Activated T-cell treated with anti-CD3 and anti-CD28 coated beads for 1 hour (primary cell): ENCODE data around the gene TBCCD1.
"Not testable (repeated sequence)": the region's sequence is repeated elsewhere in the genome, so short reads cannot be mapped to it uniquely, and the experiment has no call there.

Experiments used
- DNase-seq: peaks from one replicate; pipeline ENCODE4 v3.0.0-alpha.2; 2020; ENCODE audit warnings: low read depth

TBCCD1 gene

GRCh38 chr3:186517218-186517617 is 49.9 kb downstream of the TBCCD1 start:
- DNase-seq = no peak

- no peak for DNase-seq
Measured at GRCh38 chr3:186516646-186517045, 50.5 kb downstream of the TBCCD1 start.

GRCh38 chr3:186515125-186515524 is 52.0 kb downstream of the TBCCD1 start:
- DNase-seq = peak; percentile 7

GRCh38 chr3:186514296-186515002 is 52.7 kb downstream of the TBCCD1 start:
- DNase-seq = no peak

GRCh38 chr3:186513386-186513785 is 53.8 kb downstream of the TBCCD1 start:
- DNase-seq = no peak

GRCh38 chr3:186512570-186513302 is 54.4 kb downstream of the TBCCD1 start:
- DNase-seq = no peak

GRCh38 chr3:186511702-186512101 is 55.4 kb downstream of the TBCCD1 start:
- DNase-seq = no peak

- no peak for DNase-seq
Measured at GRCh38 chr3:186511245-186511644, 55.9 kb downstream of the TBCCD1 start.

GRCh38 chr3:186510374-186511079 is 56.6 kb downstream of the TBCCD1 start:
- DNase-seq = no peak

- no peak for DNase-seq
Measured at GRCh38 chr3:186509423-186509822, 57.7 kb downstream of the TBCCD1 start.

- no peak for DNase-seq
Measured at GRCh38 chr3:186506857-186507256, 60.3 kb downstream of the TBCCD1 start.

- DNase-seq = no peak
Measured at GRCh38 chr3:186506191-186506739, 60.9 kb downstream of the TBCCD1 start.

- no peak for DNase-seq
Measured at GRCh38 chr3:186502966-186503712, 64.0 kb downstream of the TBCCD1 start.

GRCh38 chr3:186502138-186502948 is 64.8 kb downstream of the TBCCD1 start:
- DNase-seq = no peak

GRCh38 chr3:186499949-186500348 is 67.2 kb downstream of the TBCCD1 start:
- not testable (repeated sequence) for DNase-seq

- not testable (repeated sequence) for DNase-seq
Measured at GRCh38 chr3:186498022-186498421, 69.1 kb downstream of the TBCCD1 start.

- DNase-seq = no peak
Measured at GRCh38 chr3:186497608-186498007, 69.5 kb downstream of the TBCCD1 start.

GRCh38 chr3:186496635-186497034 is 70.5 kb downstream of the TBCCD1 start:
- DNase-seq = no peak
